HepG2 (cell line): ENCODE measurements around the gene TJP3. TPM values are rescaled to one million over a fixed set of nuclear protein-coding genes. Genes with fewer than 3 reads are reported as not detected.

Experiments
- ATAC-seq: fragments of 200-7000 bp; cut with Tn5 transposase; 3 replicates; pipeline ENCODE4 v1.9.1; 2020; ENCODE audit warnings: mild to moderate bottlenecking, moderate library complexity
- BruUV-seq: library from RNA; stranded (reverse); fragments of 400-500 nt; replicated peaks from 2 replicates; lab custom pipeline; 2021; lab: Mats Ljungman, UMichigan
- CTCF ChIA-PET: fragments of 300-600 bp; formaldehyde crosslinking; extraction: SDS; loops from one replicate; lab custom pipeline; 2021; ENCODE audit warnings: low total read pairs, inconsistent platforms, low intra/inter-chr PET ratio; lab: Yijun Ruan, JAX
- POLR2A ChIA-PET: fragments of 350-600 bp; sonication (Branson Sonifier 250); formaldehyde crosslinking; loops from one replicate; lab custom pipeline; 2020; ENCODE audit warnings: antibody characterized with exemption, inconsistent platforms; lab: Yijun Ruan, JAX
- DNase-seq: peaks from one replicate; pipeline ENCODE4 v3.0.0-alpha.2; 2015; ENCODE audit warnings: low spot score
- FAIRE-seq: peaks from 3 replicates; lab custom pipeline; 2011; peaks lifted over from hg19 to GRCh38; lab: Jason Lieb, UNC
- H2AFZ ChIP-seq: one replicate; pipeline ENCODE4 v1.6.1; 2011; ENCODE audit warnings: low read length, inconsistent platforms
- H3K27ac ChIP-seq: fragments of 300-600 bp; 3 replicates; pipeline ENCODE4 v1.8.0; 2011; ENCODE audit warnings: mixed run types, mild to moderate bottlenecking, mixed read lengths, low read length, inconsistent platforms; ENCODE audit not compliant: insufficient read depth; ENCODE audit errors: extremely low read length
- H3K27me3 ChIP-seq, 2 experiments: fragments of 200-600 bp in 1 of 2; 2 replicates in 1 of 2; 3 replicates in 1 of 2; pipeline versions ENCODE4 v1.6.0 to v1.8.0; 2011; ENCODE audit warnings: low read length in 2 of 2, mild to moderate bottlenecking in 2 of 2, moderate library complexity in 2 of 2, inconsistent platforms in 1 of 2; ENCODE audit not compliant: insufficient read depth in 2 of 2, control insufficient read depth in 1 of 2
- H3K36me3 ChIP-seq, 2 experiments: fragments of 200-600 bp in 1 of 2; replicated peaks in 1 of 2; 2 replicates in 1 of 2; 3 replicates in 1 of 2; pipeline versions ENCODE4 v1.5.1 to v1.8.0; 2011; ENCODE audit warnings: low read length in 2 of 2, inconsistent platforms in 1 of 2; ENCODE audit not compliant: insufficient read depth in 2 of 2, control insufficient read depth in 1 of 2
- H3K4me1 ChIP-seq: 2 replicates; pipeline ENCODE4 v1.5.1; 2012; ENCODE audit warnings: low read length, inconsistent platforms; ENCODE audit not compliant: insufficient read depth
- H3K4me2 ChIP-seq: 2 replicates; pipeline ENCODE4 v1.6.0; 2011; ENCODE audit warnings: low read depth, low read length, inconsistent platforms
- H3K4me3 ChIP-seq, 3 experiments: fragments of 200-600 bp in 1 of 3; sonication (generic), shearing (Covaris generic) in 1 of 3; replicated peaks in 1 of 3; 2 replicates each; pipeline ENCODE4 v1.5.1; 2011 to 2016; ENCODE audit warnings: low read length in 3 of 3, inconsistent platforms in 2 of 3, low read depth in 2 of 3, mild to moderate bottlenecking in 2 of 3, control low read depth in 1 of 3, mixed read lengths in 1 of 3; ENCODE audit not compliant: insufficient read depth in 1 of 3
- H3K79me2 ChIP-seq: one replicate; pipeline ENCODE4 v1.6.1; 2011; ENCODE audit warnings: low read length, inconsistent platforms; ENCODE audit not compliant: insufficient read depth
- H3K9ac ChIP-seq: 2 replicates; pipeline ENCODE4 v1.6.0; 2011; ENCODE audit warnings: mild to moderate bottlenecking, low read depth, low read length, inconsistent platforms; ENCODE audit not compliant: insufficient read depth
- H3K9me3 ChIP-seq: 2 replicates; pipeline ENCODE4 v1.5.1; 2012; ENCODE audit warnings: mild to moderate bottlenecking, low read length
- H4K20me1 ChIP-seq: 2 replicates; pipeline ENCODE4 v1.6.0; 2011; ENCODE audit warnings: inconsistent platforms, mild to moderate bottlenecking, low read length, moderate library complexity; ENCODE audit not compliant: insufficient read depth
- CHD2 ChIP-seq: IDR thresholded peaks from 2 replicates; pipeline ENCODE4 v1.6.1; 2011; ENCODE audit warnings: low read depth, low read length, improper control_type of control experiment
- EEA1 ChIP-seq: sonication (generic); formaldehyde crosslinking; IDR thresholded peaks from 2 replicates; pipeline ENCODE4 v1.5.1; 2020; ENCODE audit warnings: mild to moderate bottlenecking, missing genetic modification reagents, borderline replicate concordance
- FOXO1 ChIP-seq: sonication (generic); formaldehyde crosslinking; IDR thresholded peaks from 2 replicates; pipeline ENCODE4 v1.4.0; 2020; ENCODE audit warnings: missing genetic modification reagents
- SMAD3 ChIP-seq: sonication (generic); formaldehyde crosslinking; IDR thresholded peaks from 2 replicates; pipeline ENCODE4 v1.4.0; 2020; ENCODE audit warnings: missing genetic modification reagents
- ZSCAN30 ChIP-seq: sonication (generic); formaldehyde crosslinking; IDR thresholded peaks from 2 replicates; pipeline ENCODE4 v1.5.0; 2020; ENCODE audit warnings: mild to moderate bottlenecking, missing genetic modification reagents
- WGBS: methylation state at CpG from one replicate; pipeline ENCODE4 v1.1.6; 2017; ENCODE audit warnings: low lambda C conversion rate; 5-methylcytosine and 5-hydroxymethylcytosine counted together
- in situ Hi-C: cut with HindIII; loops from 2 replicates; pipeline ENCODE4 v1.10.0; 2017; ENCODE audit warnings: low pct_unique_long_range_greater_than_20kb; ENCODE audit not compliant: extremely low pct_ligation_motif_present
- intact Hi-C: fragments of 100-400 bp; cut with micrococcal nuclease; formaldehyde crosslinking; loops from one replicate; pipeline ENCODE4 v1.10.0; 2022; ENCODE audit not compliant: unreplicated experiment
- polyA plus RNA-seq, 8 experiments: library from polyadenylated mRNA; depleted of rRNA in 3 of 8; stranded (reverse) in 7 of 8; unstranded in 1 of 8; fragments of >200 nt; fragmentation: Illumina TruSeq in 4 of 8; extraction: Trizol in 4 of 8; gene quantifications; 2 replicates each; pipeline versions ENCODE4 v1.2.1 to v1.2.3, GENCODE V29; 2011 to 2016; ENCODE audit warnings: low read depth in 4 of 8, missing spikeins in 1 of 8, mixed read lengths in 1 of 8; ENCODE audit not compliant: insufficient read depth in 1 of 8
- total RNA-seq, 5 experiments: library from RNA; depleted of rRNA; stranded (reverse); fragments of >200 nt; fragmentation: Illumina TruSeq; extraction: Trizol; gene quantifications; 2 replicates each; pipeline ENCODE4 v1.2.3, GENCODE V29; 2016; ENCODE audit warnings: low read depth in 1 of 5
- TF ChIP-seq, protein P1 (sequence below): sonication (generic); formaldehyde crosslinking; IDR thresholded peaks from 2 replicates; pipeline ENCODE4 v1.4.0; 2020; ENCODE audit warnings: missing genetic modification reagents
- TF ChIP-seq, protein P2 (sequence below): sonication (generic); formaldehyde crosslinking; IDR thresholded peaks from 2 replicates; pipeline ENCODE4 v1.4.0; 2020; ENCODE audit warnings: missing genetic modification reagents

Gene TJP3
- total and polyA plus RNA-seq, 2 of the 13 experiments (the other 11 are each of a cell fraction or from before 2014, with no cell fraction given): 2.3 to 21.5 TPM

DNA sequence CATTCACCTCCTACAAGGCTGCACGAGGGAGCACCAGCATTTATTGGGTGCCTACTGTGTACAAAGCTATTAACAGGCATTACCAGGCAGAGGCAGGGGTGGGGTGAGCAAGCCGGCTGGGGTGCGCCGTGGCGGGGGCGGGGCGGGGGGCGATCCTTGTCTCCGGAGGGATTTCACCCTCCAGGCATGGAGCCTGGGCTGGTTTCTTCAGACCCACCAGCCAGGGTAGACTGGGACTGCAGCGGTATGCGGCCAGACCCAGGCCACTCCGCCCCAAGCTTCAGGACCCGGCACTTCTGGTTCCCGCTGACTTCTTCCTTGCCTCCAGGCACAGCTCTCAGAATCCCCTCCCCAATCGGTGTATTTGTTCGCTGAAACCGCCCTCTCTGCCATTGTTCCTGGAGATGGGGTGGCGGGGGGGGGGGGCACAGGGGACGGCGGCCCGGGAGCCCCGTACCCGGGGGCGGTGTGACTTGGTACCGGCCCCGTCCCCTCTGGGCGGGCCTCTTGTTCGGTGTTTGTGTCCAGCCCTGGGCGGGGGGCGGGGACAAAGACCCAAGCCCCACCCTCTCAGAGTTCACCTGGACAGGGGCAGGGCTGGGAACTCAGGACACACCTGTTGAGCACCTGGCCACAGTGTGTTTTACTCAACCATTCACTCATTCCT is 14.4 kb downstream of the TJP3 start (continued):
- no peak for TF ChIP-seq SMAD3 (CRISPR knock-in tag)
- no peak for TF ChIP-seq ZSCAN30
- TF ChIP-seq, all 625 proteins: peak for 0

DNA sequence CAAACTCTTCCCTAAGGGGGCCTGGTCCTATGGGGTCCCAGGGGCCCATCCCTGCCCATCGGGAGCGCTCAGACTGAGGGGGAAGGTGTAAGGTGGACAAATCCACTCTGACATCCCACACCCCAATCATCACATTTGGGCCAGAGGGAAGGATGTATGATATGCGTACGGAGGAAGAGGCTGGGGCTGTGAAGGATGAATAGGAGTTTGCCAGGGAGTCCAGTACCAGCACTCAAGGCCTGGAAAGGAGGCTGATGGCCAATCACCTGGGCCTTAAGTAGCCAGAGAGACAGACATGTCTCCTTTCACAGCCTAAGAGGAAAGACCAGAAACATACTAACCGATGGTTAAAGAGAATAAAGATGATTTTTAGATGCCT is 14.9 kb downstream of the TJP3 start:
- no peak overlapping the region for H3K9ac ChIP-seq
- no TSS peak for BruUV-seq
- CTCF ChIA-PET: no interaction called here
- WGBS: 89% methylated on average over 5 of the region's 5 CpGs
- in situ Hi-C loops: no loop called here
- H3K27ac ChIP-seq: no peak overlapping the region
- H3K4me3 ChIP-seq: no peak overlapping the region
- TF ChIP-seq, protein P1, sequence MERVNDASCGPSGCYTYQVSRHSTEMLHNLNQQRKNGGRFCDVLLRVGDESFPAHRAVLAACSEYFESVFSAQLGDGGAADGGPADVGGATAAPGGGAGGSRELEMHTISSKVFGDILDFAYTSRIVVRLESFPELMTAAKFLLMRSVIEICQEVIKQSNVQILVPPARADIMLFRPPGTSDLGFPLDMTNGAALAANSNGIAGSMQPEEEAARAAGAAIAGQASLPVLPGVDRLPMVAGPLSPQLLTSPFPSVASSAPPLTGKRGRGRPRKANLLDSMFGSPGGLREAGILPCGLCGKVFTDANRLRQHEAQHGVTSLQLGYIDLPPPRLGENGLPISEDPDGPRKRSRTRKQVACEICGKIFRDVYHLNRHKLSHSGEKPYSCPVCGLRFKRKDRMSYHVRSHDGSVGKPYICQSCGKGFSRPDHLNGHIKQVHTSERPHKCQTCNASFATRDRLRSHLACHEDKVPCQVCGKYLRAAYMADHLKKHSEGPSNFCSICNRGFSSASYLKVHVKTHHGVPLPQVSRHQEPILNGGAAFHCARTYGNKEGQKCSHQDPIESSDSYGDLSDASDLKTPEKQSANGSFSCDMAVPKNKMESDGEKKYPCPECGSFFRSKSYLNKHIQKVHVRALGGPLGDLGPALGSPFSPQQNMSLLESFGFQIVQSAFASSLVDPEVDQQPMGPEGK (CRISPR knock-in tag): no peak
- no peak for TF ChIP-seq EEA1 (CRISPR knock-in tag)
- no peak for TF ChIP-seq CHD2
- no peak for TF ChIP-seq FOXO1 (CRISPR knock-in tag)
- TF ChIP-seq, protein P2, sequence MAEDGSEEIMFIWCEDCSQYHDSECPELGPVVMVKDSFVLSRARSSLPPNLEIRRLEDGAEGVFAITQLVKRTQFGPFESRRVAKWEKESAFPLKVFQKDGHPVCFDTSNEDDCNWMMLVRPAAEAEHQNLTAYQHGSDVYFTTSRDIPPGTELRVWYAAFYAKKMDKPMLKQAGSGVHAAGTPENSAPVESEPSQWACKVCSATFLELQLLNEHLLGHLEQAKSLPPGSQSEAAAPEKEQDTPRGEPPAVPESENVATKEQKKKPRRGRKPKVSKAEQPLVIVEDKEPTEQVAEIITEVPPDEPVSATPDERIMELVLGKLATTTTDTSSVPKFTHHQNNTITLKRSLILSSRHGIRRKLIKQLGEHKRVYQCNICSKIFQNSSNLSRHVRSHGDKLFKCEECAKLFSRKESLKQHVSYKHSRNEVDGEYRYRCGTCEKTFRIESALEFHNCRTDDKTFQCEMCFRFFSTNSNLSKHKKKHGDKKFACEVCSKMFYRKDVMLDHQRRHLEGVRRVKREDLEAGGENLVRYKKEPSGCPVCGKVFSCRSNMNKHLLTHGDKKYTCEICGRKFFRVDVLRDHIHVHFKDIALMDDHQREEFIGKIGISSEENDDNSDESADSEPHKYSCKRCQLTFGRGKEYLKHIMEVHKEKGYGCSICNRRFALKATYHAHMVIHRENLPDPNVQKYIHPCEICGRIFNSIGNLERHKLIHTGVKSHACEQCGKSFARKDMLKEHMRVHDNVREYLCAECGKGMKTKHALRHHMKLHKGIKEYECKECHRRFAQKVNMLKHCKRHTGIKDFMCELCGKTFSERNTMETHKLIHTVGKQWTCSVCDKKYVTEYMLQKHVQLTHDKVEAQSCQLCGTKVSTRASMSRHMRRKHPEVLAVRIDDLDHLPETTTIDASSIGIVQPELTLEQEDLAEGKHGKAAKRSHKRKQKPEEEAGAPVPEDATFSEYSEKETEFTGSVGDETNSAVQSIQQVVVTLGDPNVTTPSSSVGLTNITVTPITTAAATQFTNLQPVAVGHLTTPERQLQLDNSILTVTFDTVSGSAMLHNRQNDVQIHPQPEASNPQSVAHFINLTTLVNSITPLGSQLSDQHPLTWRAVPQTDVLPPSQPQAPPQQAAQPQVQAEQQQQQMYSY (CRISPR knock-in tag): 0 out of 2 replicates have a peak, but pooled peaks have one; percentile 30
- TF ChIP-seq, all 625 proteins: peak for 1
- H3K4me1 ChIP-seq: peaks cover 28% of the 10 kb centered on the region
- intact Hi-C loops: no loop called here
- POLR2A ChIA-PET: no interaction called here
- no peak overlapping the region for H2AFZ ChIP-seq
- no peak overlapping the region for H3K4me2 ChIP-seq
- no peaks in the 10 kb centered on the region for H3K9me3 ChIP-seq
- no peaks in the 10 kb centered on the region for H3K79me2 ChIP-seq
- no peak for ATAC-seq
- no peaks in the 10 kb centered on the region for H4K20me1 ChIP-seq
- H3K36me3 ChIP-seq: no peaks in the 10 kb centered on the region
- no peak for DNase-seq
- no peak for FAIRE-seq
- no peaks in the 10 kb centered on the region; a peak in 1 of 5 replicates for H3K27me3 ChIP-seq
